Stimulated activated CD8-positive, alpha-beta memory T cell treated with anti-CD3 and anti-CD28 coated beads, Interleukin-12 subunit alpha, Interleukin-12 subunit beta, amount 100 ng/mL, for 24 hours (primary cell): Measurements from ENCODE around the gene GAPVD1.
"Not testable (repeated sequence)": the region's sequence is repeated elsewhere in the genome, so short reads cannot be mapped to it uniquely, and the experiment has no call there.

Source experiments
- DNase-seq: peaks from one replicate; pipeline ENCODE4 v3.0.0-alpha.2; 2020; ENCODE audit errors: extremely low read depth

GAPVD1 gene

GRCh38 chr9:125261501-125262293, at the start of gene GAPVD1:
TSS of gene GAPVD1 (plus strand) at chr9:125261826. CDS start at chr9:125298922, 37,096 bp downstream.
- DNase-seq, result peak; percentile 72

- no peak for DNase-seq
These were observed 47.4 kb upstream of the GAPVD1 start for GRCh38 chr9:125214186-125214585.

GRCh38 chr9:125218621-125219020, 43.0 kb upstream of the GAPVD1 start:
- DNase-seq, result no peak

GRCh38 chr9:125224858-125225257, 36.8 kb upstream of the GAPVD1 start:
- not testable (repeated sequence) for DNase-seq

GRCh38 chr9:125227761-125228160, 33.9 kb upstream of the GAPVD1 start:
- DNase-seq, result no peak

- DNase-seq, result no peak
These were observed 27.9 kb upstream of the GAPVD1 start for GRCh38 chr9:125233678-125234077.

GRCh38 chr9:125234099-125234498, 27.5 kb upstream of the GAPVD1 start:
- not testable (repeated sequence) for DNase-seq

- no peak for DNase-seq
These were observed 25.7 kb upstream of the GAPVD1 start for GRCh38 chr9:125235804-125236519.

GRCh38 chr9:125236520-125237159, 25.0 kb upstream of the GAPVD1 start:
- not testable (repeated sequence) for DNase-seq

GRCh38 chr9:125238127-125238914, 23.3 kb upstream of the GAPVD1 start:
- DNase-seq, result no peak

GRCh38 chr9:125238915-125239446, 22.6 kb upstream of the GAPVD1 start:
- no peak for DNase-seq

- no peak for DNase-seq
These were observed 21.7 kb upstream of the GAPVD1 start for GRCh38 chr9:125239631-125240597.

- DNase-seq, result peak; percentile 15
These were observed 21.0 kb upstream of the GAPVD1 start for GRCh38 chr9:125240649-125240999.

- peak; percentile 97 for DNase-seq
These were observed 20.4 kb upstream of the GAPVD1 start, which contains the start of gene HSPA5 for GRCh38 chr9:125241000-125241862. TSS of gene HSPA5 (minus strand) at chr9:125241343. CDS start at chr9:125241126, 217 bp downstream.

GRCh38 chr9:125241863-125242739, 19.5 kb upstream of the GAPVD1 start:
- no peak for DNase-seq

- no peak for DNase-seq
These were observed 17.8 kb upstream of the GAPVD1 start for GRCh38 chr9:125243792-125244260.

- DNase-seq, result no peak
These were observed 15.4 kb upstream of the GAPVD1 start for GRCh38 chr9:125246261-125246667.

- no peak for DNase-seq
These were observed 7.4 kb upstream of the GAPVD1 start for GRCh38 chr9:125254231-125254630.
